Heart left ventricle (tissue), 13 donors: ENCODE measurements around the gene TACSTD2.

Experiments used
- CTCF ChIP-seq, 12 donors: fragments of 200-600 bp; sonication (generic) in 4 of 12; IDR thresholded peaks; one replicate each; pipeline versions ENCODE4 v1.5.0 to v1.8.0; 2018 to 2022; ENCODE audit warnings: antibody characterized with exemption in 12 of 12, mild to moderate bottlenecking in 5 of 12
- POLR2A ChIP-seq, 2 donors: fragments of 450-650 bp; IDR thresholded peaks; one replicate each; pipeline ENCODE4 v1.6.1; 2017; ENCODE audit warnings: antibody characterized with exemption in 2 of 2, mild to moderate bottlenecking in 2 of 2, moderate library complexity in 2 of 2
- donor health status: ischemic (EF 13 %, LVEDD 7.1; RV severe dilation, severe dysfunction).
- donor health status: DM: no; HTN: yes; CAD: no.
- donor health status: DM: no; HTN: no; CAD: no.
- donor health status: ischemic (EF 25% LVEDD 6.9; RV normal size, moderate dysfunction).
- donor health status: ischemic (EF 25% LVEDD 5.7; RV mildly dilated, moderate dysfunction).
- donor health status: ischemic (EF 35%, LVEDD 5.7; RV mildly dilated, moderate dysfunction).
- donor health status: nonischemic (EF 11% LVEDD 7.7; RV severe dilation, severe dysfunction).
- donor health status: DM: yes; HTN: yes; CAD: no.
- donor health status: PGD.
- donor health status: ischemic (EF 29% LVEDD 5.4; RV normal size, mild dysfunction).
- donor health status: nonischemic (EF 23%, LVEDD 6.1; RV moderate dilation, normal function).

GRCh38 chr1:58619286-58620054 lies 42.4 kb upstream of the TACSTD2 start:
- TF ChIP-seq POLR2A (IDR thresholded peaks at IDR 0.05) (no peak), CTCF (IDR thresholded peaks at IDR 0.05) (no peak)
